ENCODE measurements around the gene LAMB3.
A peak's percentile ranks its signal among the peaks of the same experiment; 100 is the strongest.

Gene LAMB3

GRCh38 chr1:209618756-209619420 lies 33.3 kb downstream of the LAMB3 start:
- DNase-seq (ENCODE audit: insufficient read length, low spot score) (no peak), FAIRE-seq (no peak)

- no peak for FAIRE-seq
- no peak for DNase-seq (ENCODE audit: insufficient read length, low spot score)
Observed at GRCh38 chr1:209618291-209618690, 33.9 kb downstream of the LAMB3 start.

- DNase-seq (ENCODE audit: insufficient read length, low spot score) = no peak
- no peak for FAIRE-seq
Observed at GRCh38 chr1:209617755-209618154, 34.5 kb downstream of the LAMB3 start.

GRCh38 chr1:209617047-209617673 lies 35.1 kb downstream of the LAMB3 start:
- FAIRE-seq (no peak), DNase-seq (ENCODE audit: insufficient read length, low spot score) (no peak)

- no peak for FAIRE-seq
- DNase-seq (ENCODE audit: insufficient read length, low spot score) = no peak
Observed at GRCh38 chr1:209616366-209617046, 35.7 kb downstream of the LAMB3 start.

- DNase-seq (ENCODE audit: insufficient read length, low spot score) = no peak
- no peak for FAIRE-seq
Observed at GRCh38 chr1:209614906-209615305, 37.3 kb downstream of the LAMB3 start.

- DNase-seq (ENCODE audit: insufficient read length, low spot score) (no peak), FAIRE-seq (no peak)
Observed at GRCh38 chr1:209614151-209614420, 38.1 kb downstream of the LAMB3 start.

GRCh38 chr1:209613400-209614150 lies 38.6 kb downstream of the LAMB3 start:
- DNase-seq (ENCODE audit: insufficient read length, low spot score) (no peak), FAIRE-seq (no peak)

- FAIRE-seq (no peak), DNase-seq (ENCODE audit: insufficient read length, low spot score) (no peak)
Observed at GRCh38 chr1:209612646-209613399, 39.4 kb downstream of the LAMB3 start.

- DNase-seq (ENCODE audit: insufficient read length, low spot score) = no peak
- FAIRE-seq = no peak
Observed at GRCh38 chr1:209611771-209612570, 40.3 kb downstream of the LAMB3 start.

- no peak for FAIRE-seq
- DNase-seq (ENCODE audit: insufficient read length, low spot score) = no peak
Observed at GRCh38 chr1:209610631-209610905, 41.7 kb downstream of the LAMB3 start.

GRCh38 chr1:209609791-209610630 lies 42.2 kb downstream of the LAMB3 start:
- FAIRE-seq (no peak), DNase-seq (ENCODE audit: insufficient read length, low spot score) (no peak)

- FAIRE-seq (no peak), DNase-seq (ENCODE audit: insufficient read length, low spot score) (no peak)
Observed at GRCh38 chr1:209609041-209609790, 43.0 kb downstream of the LAMB3 start.

GRCh38 chr1:209607795-209608178 lies 44.4 kb downstream of the LAMB3 start:
- DNase-seq (ENCODE audit: insufficient read length, low spot score) = no peak
- no peak for FAIRE-seq

- no peak for FAIRE-seq
Observed at GRCh38 chr1:209607102-209607794, 45.0 kb downstream of the LAMB3 start.

GRCh38 chr1:209603877-209604276 lies 48.3 kb downstream of the LAMB3 start:
- DNase-seq (ENCODE audit: insufficient read length, low spot score) (no peak), FAIRE-seq (no peak)

More at GRCh38 chr1:209607102-209607794, 45.0 kb downstream of the LAMB3 start:
- DNase-seq (ENCODE audit: insufficient read length, low spot score) = peak; percentile 25

- FAIRE-seq (peak; percentile 57), DNase-seq (ENCODE audit: insufficient read length, low spot score) (peak; percentile 42)
Observed at GRCh38 chr1:209601809-209602657, 50.2 kb downstream of the LAMB3 start.

All from HTR-8/SVneo (cell line).